GM11168 (cell line): ENCODE results near the gene NRP1.

Experiments used
- in situ Hi-C: fragments of 300-500 bp; cut with MboI; formaldehyde crosslinking; loops from one replicate; pipeline ENCODE4 v1.12.0; 2022; ENCODE audit warnings: low sequenced_read_pairs; ENCODE audit not compliant: unreplicated experiment

The NRP1 gene

DNA sequence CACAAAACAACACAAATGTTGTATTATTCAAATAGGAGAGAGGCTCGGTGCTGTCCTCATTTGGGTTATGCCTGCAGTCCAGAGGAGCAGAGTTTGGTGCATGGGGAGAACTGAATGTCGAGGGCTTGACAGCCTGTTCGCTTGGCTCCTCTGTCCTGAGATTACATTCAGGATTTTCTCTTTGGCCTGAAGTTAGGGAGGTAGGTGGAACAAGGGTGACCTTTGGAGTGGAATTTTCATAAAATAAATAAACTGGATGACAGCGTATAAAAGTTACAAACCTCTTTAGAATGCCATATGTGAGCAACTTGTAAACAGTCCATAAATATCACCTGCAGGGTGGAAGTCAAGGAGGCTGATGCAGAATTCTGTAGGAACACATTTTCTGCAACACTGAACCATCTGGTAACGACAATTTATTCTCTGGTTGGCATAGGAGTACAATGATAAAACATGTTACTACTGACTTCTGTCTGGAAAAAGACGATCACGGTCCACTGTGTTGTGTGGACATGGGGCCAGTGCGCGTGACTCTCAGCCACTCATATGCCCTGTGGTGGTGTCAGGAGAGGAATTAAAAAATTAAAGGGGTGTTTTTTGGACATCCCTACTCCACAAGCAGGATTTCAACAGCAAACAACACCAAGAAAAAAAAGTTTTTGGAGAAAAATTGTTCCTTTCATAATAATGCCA lies 33.2 kb downstream of the NRP1 start:
- in situ Hi-C loops: loop anchor here (25.0 kb wide), 1 partner anchor 1336 kb away; no protein-coding TSS in a partner anchor

DNA sequence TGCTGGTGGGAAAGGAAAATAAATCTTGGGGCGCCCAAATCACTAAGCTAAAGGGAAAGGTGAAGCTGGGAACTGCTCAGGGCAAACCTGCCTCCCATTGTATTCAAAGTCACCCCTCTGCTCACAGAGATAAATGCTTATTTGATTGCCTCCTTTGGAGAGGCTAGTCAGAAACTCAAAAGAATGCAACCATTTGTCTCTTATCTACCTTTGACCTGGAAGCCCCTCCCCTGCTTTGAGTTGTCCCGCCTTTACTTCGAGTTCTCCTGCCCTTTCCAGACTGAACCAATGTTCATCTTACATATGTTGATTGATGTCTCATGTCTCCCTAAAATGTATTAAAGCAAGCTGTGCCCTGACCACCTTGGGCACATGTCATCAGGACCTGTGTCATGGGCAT lies 33.9 kb downstream of the NRP1 start:
- in situ Hi-C loops: loop anchor here (25.0 kb wide), 1 partner anchor 1337 kb away; no protein-coding TSS in a partner anchor

GRCh38 chr10:33298893-33299292 lies 35.6 kb downstream of the NRP1 start:
- in situ Hi-C loops: no loop called here

DNA sequence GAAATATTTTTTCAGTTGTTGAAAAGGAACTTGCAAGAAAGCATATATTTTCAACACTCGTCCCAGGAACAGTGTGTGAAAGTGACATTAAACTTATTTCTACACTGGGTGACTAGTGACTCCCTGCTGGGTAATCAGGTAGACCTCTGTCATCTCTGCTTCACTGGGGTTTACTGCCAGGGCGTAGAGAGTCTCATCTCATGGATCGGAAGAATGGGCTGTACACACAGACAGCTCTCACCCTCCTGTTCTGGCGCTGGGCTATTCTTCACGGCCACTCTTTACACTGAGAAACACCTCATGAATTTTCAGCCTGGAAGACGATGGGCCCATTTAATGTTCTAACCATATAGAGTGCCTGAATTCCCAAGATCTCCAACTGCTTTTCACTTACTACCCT lies 36.4 kb downstream of the NRP1 start:
- in situ Hi-C loops: no loop called here

DNA sequence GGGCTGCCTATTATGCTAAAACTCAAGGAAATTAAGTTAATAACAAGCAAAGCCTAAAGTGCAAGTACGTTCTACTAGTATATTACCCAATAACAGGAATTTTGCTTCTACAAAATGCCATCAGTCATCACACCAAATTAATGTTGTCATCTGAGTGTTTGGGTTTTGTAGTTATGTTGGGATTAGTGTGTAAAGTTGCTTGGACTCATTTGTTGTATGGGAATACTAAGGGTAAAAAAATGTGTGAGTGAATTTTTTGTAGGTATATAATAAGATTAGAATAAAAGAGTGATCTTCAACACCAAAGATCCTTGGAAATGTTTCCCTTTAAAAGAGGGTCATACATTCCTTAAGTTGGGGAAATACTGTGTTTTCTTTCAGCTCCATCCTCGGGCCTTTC lies 38.6 kb downstream of the NRP1 start:
- in situ Hi-C loops: no loop called here

- in situ Hi-C loops: no loop called here
Measured at GRCh38 chr10:33293531-33294170, 40.8 kb downstream of the NRP1 start.

DNA sequence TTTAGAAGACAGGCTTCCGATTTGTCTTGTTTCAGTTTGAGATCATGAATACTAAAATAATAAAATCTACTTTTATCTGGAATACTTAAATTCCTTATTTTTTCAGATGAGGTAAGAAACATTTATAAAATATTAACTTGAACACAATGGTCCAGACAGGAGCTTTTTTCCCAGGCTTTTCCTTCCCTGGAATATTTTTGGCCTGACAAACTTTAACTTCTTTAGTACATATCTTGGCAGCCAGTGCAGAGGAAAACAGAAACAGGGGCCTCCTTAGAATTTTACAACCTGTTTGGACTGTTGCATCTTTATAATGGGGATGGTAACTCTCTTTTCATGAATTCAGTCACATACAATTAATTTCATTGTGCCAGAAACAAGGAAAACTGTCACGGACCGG lies 41.4 kb downstream of the NRP1 start:
- in situ Hi-C loops: no loop called here

DNA sequence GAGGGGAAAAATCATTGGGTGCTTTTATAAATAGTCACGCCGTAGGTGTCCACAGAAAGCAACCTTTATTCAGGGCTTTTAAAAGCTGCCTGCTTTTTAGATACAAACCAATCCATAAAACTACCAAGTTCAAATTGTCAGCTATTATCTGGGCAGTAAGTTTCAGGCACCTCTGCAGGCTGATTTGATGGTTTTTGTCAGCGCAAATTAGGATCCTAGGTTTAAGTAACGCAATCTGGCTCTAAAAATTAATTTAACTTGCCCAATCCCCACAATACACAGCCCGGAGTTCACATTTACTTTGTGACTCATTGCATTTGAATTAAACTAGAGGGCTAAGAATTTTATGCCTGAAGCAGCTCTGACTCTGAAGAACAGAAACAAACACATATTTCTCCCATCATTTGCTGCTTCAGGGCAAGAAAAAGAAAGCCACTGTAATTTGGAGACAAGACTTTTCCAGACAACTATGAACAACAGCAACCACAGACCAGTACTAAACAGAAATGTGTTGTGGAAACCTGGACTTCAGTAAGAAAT lies 43.3 kb downstream of the NRP1 start:
- in situ Hi-C loops: no loop called here

DNA sequence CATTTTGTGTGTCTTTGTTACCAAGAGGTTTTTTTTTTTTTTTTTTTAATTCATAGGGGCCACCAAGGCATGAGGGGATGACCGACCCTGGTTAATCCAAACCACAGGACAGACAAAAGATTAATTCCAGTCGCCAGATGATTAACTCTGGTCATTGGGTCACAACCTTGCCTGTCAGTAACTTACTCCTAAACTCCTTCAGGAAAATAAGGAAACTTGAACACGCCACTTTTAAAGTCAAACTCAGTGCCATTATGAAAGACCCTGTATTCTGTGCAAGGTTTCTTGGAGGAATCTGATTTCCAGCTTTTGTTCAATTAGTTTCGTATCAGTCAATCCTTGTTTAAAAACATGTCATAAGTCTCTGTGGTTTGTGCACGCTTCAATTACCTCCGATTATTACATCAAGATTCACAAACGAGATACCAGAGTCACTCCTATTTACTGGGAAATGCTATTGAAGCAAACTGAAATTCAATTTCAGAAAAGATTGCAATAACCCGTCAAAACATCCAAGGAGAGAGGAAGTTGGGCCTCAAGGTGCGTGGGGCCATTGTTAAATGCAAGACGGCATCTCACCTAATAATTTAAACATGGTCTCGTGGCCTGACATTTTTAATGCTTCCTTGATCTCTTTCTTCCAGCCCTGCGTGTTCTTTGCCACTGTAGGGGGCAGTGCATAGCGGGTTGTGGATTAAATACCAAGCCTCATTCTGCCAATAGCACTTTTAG lies 44.0 kb downstream of the NRP1 start:
- in situ Hi-C loops: no loop called here

DNA sequence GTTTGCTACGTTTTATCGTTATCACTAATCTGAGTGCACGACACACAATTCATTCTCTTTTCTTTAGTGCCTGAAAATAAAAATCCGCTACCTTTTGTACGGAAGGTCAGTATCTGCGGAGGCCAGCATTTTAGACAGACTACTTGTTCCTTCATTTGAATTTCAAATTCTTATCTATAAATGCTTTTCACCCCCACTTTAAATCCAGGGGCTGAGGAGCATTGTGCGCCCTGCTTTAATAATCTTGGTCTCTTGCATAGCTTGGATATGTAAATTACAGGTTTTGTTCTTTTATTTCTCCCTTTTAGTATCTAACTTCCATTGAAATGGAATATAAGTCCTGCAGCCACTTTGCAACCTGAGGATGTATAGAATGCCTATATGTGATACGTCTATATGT lies 44.7 kb downstream of the NRP1 start:
- in situ Hi-C loops: no loop called here

DNA sequence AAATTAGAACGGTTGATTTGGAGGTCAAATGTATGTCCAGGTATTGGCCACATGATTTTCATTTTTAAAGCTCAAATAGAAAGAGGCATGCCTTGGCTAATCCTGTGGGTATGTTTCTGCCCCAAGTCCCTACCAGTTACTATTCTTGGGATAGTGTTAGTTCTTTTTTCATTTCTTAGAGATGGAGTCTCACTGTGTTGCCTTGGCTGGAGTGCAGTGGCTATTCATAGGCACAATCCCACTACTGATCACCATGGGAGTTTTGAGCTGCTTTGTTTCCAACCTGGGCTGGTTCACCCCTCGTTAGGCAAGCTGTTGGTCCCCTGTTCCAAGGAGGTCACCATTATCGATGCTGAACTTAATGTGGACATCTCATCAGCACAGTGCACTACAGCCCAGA lies 46.3 kb downstream of the NRP1 start:
- in situ Hi-C loops: no loop called here

- in situ Hi-C loops: no loop called here
Measured at GRCh38 chr10:33287112-33287511, 47.4 kb downstream of the NRP1 start.

- in situ Hi-C loops: no loop called here
Measured at GRCh38 chr10:33286157-33286934, 48.1 kb downstream of the NRP1 start.

DNA sequence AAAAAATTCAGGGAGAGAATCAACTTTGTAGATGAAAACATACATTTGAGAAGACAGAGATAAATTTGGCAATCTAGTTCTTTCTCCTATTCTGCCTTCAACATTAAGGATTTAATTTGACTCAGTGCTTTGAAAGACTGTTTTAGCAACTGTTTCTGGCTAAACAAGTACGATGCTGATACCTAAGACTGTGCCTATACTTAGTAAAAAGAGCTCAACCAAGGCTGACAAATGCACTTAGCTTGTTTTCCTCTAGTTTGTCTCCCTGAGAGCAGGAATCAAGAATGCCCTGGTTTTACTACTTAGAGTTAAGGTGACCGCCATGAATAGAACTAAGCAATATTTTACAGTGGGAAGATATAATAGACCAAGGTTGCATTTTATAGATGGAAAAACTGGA lies 49.5 kb downstream of the NRP1 start:
- in situ Hi-C loops: no loop called here

DNA sequence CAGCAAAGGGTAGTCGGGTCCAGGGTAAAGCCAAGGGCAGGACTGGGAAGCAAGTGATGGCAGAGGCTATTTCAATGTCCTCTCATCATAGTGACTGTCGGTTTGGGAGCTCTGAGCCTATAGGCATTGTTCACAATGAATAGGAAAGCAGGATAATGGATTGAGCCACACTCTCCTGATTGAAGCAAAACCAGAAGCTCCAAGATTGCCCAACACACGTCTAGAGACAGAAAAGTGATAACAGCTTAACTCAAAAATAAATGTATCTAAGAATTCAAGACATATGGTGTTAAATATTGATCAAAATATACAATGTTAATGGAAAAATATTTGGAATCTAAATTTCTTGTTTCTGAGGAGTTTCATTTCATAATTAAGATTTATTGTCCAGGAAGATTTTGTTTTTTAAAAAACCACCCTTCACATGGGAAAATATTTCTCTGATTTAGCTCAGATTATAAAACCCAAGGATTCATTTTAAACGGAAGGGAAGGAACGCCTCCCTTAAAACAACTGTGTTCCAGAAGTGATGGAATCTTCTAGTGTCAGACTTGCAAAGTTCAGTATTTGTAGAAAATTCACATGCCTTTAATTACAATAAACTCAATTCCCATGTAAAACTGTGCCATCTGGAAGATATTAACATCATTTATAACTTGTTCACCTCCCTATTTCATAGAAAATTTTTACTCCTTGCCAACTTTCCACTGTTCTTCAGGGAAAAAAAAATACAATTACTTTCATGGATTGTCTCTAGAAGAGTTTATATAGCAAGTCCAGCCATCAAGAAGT lies 54.5 kb downstream of the NRP1 start:
- in situ Hi-C loops: no loop called here

- in situ Hi-C loops: no loop called here
Measured at GRCh38 chr10:33279276-33279675, 55.2 kb downstream of the NRP1 start.

GRCh38 chr10:33278198-33278597 lies 56.3 kb downstream of the NRP1 start:
- in situ Hi-C loops: no loop called here

GRCh38 chr10:33277135-33277536 lies 57.3 kb downstream of the NRP1 start:
- in situ Hi-C loops: no loop called here

GRCh38 chr10:33276282-33276923 lies 58.1 kb downstream of the NRP1 start:
- in situ Hi-C loops: no loop called here
